HL-60 (cell line): ENCODE results near the gene MAP3K14.

Source experiments
- POLR2AphosphoS5 ChIP-seq: IDR thresholded peaks from 2 replicates; pipeline ENCODE4 v1.6.1; 2012; ENCODE audit warnings: low read depth
- TF ChIP-seq, protein P1 (sequence below): IDR thresholded peaks from one replicate; pipeline ENCODE4 v1.5.1; 2011; ENCODE audit warnings: low read length, control low read depth, inconsistent platforms; ENCODE audit not compliant: insufficient read depth
- TF ChIP-seq, protein P2 (sequence below): IDR thresholded peaks from 2 replicates; pipeline ENCODE4 v1.6.1; 2012; ENCODE audit warnings: low read depth; ENCODE audit not compliant: insufficient replicate concordance

DNA sequence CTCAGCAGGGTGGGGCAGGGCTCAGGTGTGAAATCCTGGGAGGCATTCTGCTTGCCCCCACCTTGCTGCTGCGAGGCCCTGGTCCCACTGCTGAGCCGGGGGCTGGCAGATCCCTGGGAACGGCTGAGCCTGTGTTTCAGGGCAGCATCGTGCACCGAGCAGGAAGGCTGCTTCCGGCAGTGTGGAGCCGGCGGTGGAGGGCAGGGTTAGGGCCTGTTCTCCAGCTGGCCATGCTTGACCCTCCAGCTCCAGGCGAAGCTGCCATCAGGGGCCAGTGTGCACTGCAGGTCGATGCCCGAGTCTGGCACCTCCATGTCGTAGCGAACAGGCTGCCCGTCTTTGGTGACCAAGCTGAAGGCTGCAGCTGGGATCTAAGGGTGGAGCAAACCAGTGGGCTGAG, 52.4 kb downstream of the MAP3K14 start:
- TF ChIP-seq, protein P1, sequence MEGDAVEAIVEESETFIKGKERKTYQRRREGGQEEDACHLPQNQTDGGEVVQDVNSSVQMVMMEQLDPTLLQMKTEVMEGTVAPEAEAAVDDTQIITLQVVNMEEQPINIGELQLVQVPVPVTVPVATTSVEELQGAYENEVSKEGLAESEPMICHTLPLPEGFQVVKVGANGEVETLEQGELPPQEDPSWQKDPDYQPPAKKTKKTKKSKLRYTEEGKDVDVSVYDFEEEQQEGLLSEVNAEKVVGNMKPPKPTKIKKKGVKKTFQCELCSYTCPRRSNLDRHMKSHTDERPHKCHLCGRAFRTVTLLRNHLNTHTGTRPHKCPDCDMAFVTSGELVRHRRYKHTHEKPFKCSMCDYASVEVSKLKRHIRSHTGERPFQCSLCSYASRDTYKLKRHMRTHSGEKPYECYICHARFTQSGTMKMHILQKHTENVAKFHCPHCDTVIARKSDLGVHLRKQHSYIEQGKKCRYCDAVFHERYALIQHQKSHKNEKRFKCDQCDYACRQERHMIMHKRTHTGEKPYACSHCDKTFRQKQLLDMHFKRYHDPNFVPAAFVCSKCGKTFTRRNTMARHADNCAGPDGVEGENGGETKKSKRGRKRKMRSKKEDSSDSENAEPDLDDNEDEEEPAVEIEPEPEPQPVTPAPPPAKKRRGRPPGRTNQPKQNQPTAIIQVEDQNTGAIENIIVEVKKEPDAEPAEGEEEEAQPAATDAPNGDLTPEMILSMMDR = no peak
- TF ChIP-seq POLR2AphosphoS5 = no peak
- TF ChIP-seq, protein P2, sequence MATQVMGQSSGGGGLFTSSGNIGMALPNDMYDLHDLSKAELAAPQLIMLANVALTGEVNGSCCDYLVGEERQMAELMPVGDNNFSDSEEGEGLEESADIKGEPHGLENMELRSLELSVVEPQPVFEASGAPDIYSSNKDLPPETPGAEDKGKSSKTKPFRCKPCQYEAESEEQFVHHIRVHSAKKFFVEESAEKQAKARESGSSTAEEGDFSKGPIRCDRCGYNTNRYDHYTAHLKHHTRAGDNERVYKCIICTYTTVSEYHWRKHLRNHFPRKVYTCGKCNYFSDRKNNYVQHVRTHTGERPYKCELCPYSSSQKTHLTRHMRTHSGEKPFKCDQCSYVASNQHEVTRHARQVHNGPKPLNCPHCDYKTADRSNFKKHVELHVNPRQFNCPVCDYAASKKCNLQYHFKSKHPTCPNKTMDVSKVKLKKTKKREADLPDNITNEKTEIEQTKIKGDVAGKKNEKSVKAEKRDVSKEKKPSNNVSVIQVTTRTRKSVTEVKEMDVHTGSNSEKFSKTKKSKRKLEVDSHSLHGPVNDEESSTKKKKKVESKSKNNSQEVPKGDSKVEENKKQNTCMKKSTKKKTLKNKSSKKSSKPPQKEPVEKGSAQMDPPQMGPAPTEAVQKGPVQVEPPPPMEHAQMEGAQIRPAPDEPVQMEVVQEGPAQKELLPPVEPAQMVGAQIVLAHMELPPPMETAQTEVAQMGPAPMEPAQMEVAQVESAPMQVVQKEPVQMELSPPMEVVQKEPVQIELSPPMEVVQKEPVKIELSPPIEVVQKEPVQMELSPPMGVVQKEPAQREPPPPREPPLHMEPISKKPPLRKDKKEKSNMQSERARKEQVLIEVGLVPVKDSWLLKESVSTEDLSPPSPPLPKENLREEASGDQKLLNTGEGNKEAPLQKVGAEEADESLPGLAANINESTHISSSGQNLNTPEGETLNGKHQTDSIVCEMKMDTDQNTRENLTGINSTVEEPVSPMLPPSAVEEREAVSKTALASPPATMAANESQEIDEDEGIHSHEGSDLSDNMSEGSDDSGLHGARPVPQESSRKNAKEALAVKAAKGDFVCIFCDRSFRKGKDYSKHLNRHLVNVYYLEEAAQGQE = no peak
